ENCODE results near the gene NT5C2. TPM values are rescaled to one million over a fixed set of nuclear protein-coding genes. Genes with fewer than 3 reads are reported as not detected.
A peak's percentile ranks its signal among the peaks of the same experiment; 100 is the strongest.

Gene NT5C2
- total and polyA plus RNA-seq, 2 donors (not counting 1 experiment from before 2014, with no cell fraction given), result 38.6 to 80.8 TPM

DNA sequence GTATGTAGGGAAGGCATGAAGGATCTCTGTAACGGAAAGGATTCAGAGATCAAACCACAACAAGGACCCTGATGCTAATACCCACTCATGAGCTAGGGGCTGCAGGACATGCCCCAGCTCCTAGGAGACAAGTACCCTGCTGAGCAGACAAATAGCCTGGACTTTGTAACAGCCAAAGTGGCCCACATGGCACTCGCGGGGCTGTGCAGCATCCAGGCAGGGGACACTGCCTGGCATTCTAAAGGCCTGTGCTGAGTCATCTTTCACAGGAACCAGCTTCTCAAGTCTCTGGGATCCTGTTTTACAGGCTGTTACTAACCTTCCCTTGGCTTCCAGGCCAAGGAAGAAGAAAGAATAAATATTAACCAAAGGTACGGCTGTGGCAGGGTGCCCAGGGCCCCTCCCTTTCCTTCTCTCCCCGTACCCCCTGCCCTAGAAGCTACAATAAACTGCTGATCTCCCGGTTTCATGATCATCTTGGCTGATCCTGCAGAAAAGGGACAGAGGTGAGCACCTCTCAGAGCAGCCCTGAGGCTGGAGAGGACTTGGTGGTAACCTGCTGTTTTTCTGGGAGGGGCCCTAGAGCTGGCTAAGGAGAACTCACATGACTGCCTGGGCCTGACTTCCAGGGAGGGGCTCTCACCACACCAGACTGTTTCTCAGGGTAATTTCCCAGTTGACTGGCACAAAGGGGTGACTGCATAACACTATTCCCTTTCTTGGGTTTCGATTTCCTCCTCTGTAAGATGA, 48.4 kb upstream of the NT5C2 start:
- POLR2A ChIA-PET, result no interaction called here
- H3K36me3 ChIP-seq (replicated peaks in 1 of 2; ENCODE audit: control extremely low read depth in 1 of 2, control insufficient read depth in 1 of 2, extremely low read depth in 1 of 2, insufficient read depth in 2 of 2, low read length in 1 of 2), result no peaks in the 10 kb centered on the region
- Mint-ChIP-seq H3K27ac (no peak overlapping the region), H3K27me3 (no peaks in the 10 kb centered on the region), H3K4me3 (peak overlapping the region; percentile 34), H3K9me3 (ENCODE audit: insufficient read depth) (no peaks in the 10 kb centered on the region), H3K4me1 (peaks cover 23% of the 10 kb centered on the region)
- no peak for ATAC-seq (ENCODE audit: low read depth)
- TF ChIP-seq EZH2 (IDR thresholded peaks at IDR 0.05; ENCODE audit: borderline replicate concordance, insufficient read depth, low read depth, low read length, poor library complexity, severe bottlenecking), result no peak
- TF ChIP-seq, protein P1, sequence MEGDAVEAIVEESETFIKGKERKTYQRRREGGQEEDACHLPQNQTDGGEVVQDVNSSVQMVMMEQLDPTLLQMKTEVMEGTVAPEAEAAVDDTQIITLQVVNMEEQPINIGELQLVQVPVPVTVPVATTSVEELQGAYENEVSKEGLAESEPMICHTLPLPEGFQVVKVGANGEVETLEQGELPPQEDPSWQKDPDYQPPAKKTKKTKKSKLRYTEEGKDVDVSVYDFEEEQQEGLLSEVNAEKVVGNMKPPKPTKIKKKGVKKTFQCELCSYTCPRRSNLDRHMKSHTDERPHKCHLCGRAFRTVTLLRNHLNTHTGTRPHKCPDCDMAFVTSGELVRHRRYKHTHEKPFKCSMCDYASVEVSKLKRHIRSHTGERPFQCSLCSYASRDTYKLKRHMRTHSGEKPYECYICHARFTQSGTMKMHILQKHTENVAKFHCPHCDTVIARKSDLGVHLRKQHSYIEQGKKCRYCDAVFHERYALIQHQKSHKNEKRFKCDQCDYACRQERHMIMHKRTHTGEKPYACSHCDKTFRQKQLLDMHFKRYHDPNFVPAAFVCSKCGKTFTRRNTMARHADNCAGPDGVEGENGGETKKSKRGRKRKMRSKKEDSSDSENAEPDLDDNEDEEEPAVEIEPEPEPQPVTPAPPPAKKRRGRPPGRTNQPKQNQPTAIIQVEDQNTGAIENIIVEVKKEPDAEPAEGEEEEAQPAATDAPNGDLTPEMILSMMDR (IDR thresholded peaks at IDR 0.05), result no peak
- no peaks in the 10 kb centered on the region for H3K9me3 ChIP-seq (ENCODE audit: control extremely low read depth in 1 of 3, control insufficient read depth in 2 of 3, insufficient read depth in 1 of 3, low read length in 2 of 3)
- intact Hi-C loops (cut with micrococcal nuclease), result no loop called here
- DNase-seq, result peak; percentile 39
- no peaks in the 10 kb centered on the region for H3K79me2 ChIP-seq (ENCODE audit: control insufficient read depth, insufficient read depth, low read length)
- H4K20me1 ChIP-seq (ENCODE audit: control insufficient read depth, insufficient read depth, low read length, poor library complexity, severe bottlenecking), result no peaks in the 10 kb centered on the region
- peak overlapping the region; percentile 61 for H2AFZ ChIP-seq (ENCODE audit: insufficient read depth, low read depth, low read length, poor library complexity, severe bottlenecking)
- 32% methylated on average over 4 of the region's 7 CpGs for WGBS (ENCODE audit: insufficient coverage)
- H3K4me1 ChIP-seq (ENCODE audit: control insufficient read depth in 2 of 2, insufficient read depth in 2 of 2, low read length in 2 of 2), result peaks cover 18 to 26% of the 10 kb centered on the region in 2 donors
- CTCF ChIA-PET, result interaction anchor here (0.7 to 12.5 kb wide), 5 partner anchors 13 to 405 kb away, joined by 3 to 151 read pairs (median 5); partner anchors contain the start of genes CNNM2 and CYP17A1
- H3K9ac ChIP-seq (ENCODE audit: low read length), result no peak overlapping the region
- no peak overlapping the region for H3K27ac ChIP-seq (ENCODE audit: low read length in 2 of 2)
- peaks cover 0 to 3% (median 0%) of the 10 kb centered on the region in 4 experiments for H3K27me3 ChIP-seq (replicated peaks in 1 of 4; ENCODE audit: control extremely low read depth in 1 of 4, control insufficient read depth in 3 of 4, insufficient read depth in 4 of 4, low read length in 3 of 4)
- H3K4me2 ChIP-seq (replicated peaks; ENCODE audit: low read depth, low read length, poor library complexity, severe bottlenecking), result peak overlapping the region; percentile 30
- no peak overlapping the region for H3K4me3 ChIP-seq (ENCODE audit: control extremely low read depth in 1 of 5, extremely low read depth in 1 of 5, insufficient read depth in 1 of 5, low read depth in 2 of 5, low read length in 4 of 5)

Data from B cell (primary cell).